Thyroid gland (tissue), 4 donors: Measurements from ENCODE around the gene CCDC149. TPM values are rescaled to one million over a fixed set of nuclear protein-coding genes. Genes with fewer than 3 reads are reported as not detected.

ENCODE experiments used
- DNase-seq, 2 donors: peaks; one replicate each; pipeline ENCODE4 v3.0.0-alpha.2; 2019
- H3K27ac ChIP-seq, 3 donors: fragments of 200-600 bp; sonication (generic); 1 replicate in 2 of 3; 2 replicates in 1 of 3; pipeline ENCODE4 v1.5.1; 2016 to 2019; ENCODE audit warnings: mild to moderate bottlenecking in 1 of 3, moderate library complexity in 1 of 3
- H3K27me3 ChIP-seq: fragments of 200-600 bp; sonication (generic); one replicate; pipeline ENCODE4 v1.5.1; 2019
- H3K36me3 ChIP-seq, 2 donors: fragments of 200-600 bp; sonication (generic); one replicate each; pipeline ENCODE4 v1.5.1; 2016 to 2019
- H3K4me1 ChIP-seq, 2 donors: fragments of 200-600 bp; sonication (generic); one replicate each; pipeline ENCODE4 v1.5.1; 2017 to 2019
- H3K4me3 ChIP-seq, 3 donors: fragments of 200-600 bp; sonication (generic); replicated peaks in 1 of 3; 1 replicate in 2 of 3; 2 replicates in 1 of 3; pipeline ENCODE4 v1.5.1; 2016; ENCODE audit warnings: mild to moderate bottlenecking in 1 of 3
- H3K9me3 ChIP-seq: fragments of 200-600 bp; sonication (generic); one replicate; pipeline ENCODE4 v1.5.1; 2017
- POLR2A ChIP-seq, 2 donors: fragments of 450-650 bp; IDR thresholded peaks; one replicate each; pipeline ENCODE4 v1.6.1; 2017; ENCODE audit warnings: antibody characterized with exemption in 2 of 2, mild to moderate bottlenecking in 2 of 2, moderate library complexity in 1 of 2
- WGBS, 2 donors: methylation state at CpG; one replicate each; pipeline ENCODE4 v1.1.5; 2017; 5-methylcytosine and 5-hydroxymethylcytosine counted together
- intact Hi-C: fragments of 100-400 bp; cut with DNase I; formaldehyde crosslinking; loops from one replicate; pipeline ENCODE4 v1.15.1; 2023
- total RNA-seq, 4 donors: library from RNA; depleted of rRNA; stranded (reverse); fragments of >200 nt; gene quantifications; one replicate each; pipeline ENCODE4 v1.2.3, GENCODE V29; 2016
- TF ChIP-seq, protein P1 (sequence below), 6 experiments: fragments of 200-600 bp in 3 of 6; fragments of 450-650 bp in 3 of 6; sonication (generic) in 3 of 6; IDR thresholded peaks; one replicate each; pipeline ENCODE4 v1.5.1; 2016 to 2019; ENCODE audit warnings: antibody characterized with exemption in 6 of 6, mild to moderate bottlenecking in 2 of 6, inconsistent platforms in 1 of 6, moderate library complexity in 1 of 6

CCDC149 gene
- total RNA-seq, 4 donors from 2014 or later, result 19.3 to 29.2 (median 21.8) TPM

GRCh38 chr4:24878636-24879016 is 34.2 kb downstream of the CCDC149 start:
- 68 to 71% methylated on average over 8 of the region's 8 CpGs for WGBS, 2 donors
- intact Hi-C loops, result no loop called here
- H3K36me3 ChIP-seq, result no peaks in the 10 kb centered on the region
- H3K4me3 ChIP-seq, result no peak overlapping the region
- no peaks in the 10 kb centered on the region for H3K27me3 ChIP-seq
- peak; percentile 30 to 34 for DNase-seq
- no peak overlapping the region for H3K27ac ChIP-seq
- TF ChIP-seq, protein P1, sequence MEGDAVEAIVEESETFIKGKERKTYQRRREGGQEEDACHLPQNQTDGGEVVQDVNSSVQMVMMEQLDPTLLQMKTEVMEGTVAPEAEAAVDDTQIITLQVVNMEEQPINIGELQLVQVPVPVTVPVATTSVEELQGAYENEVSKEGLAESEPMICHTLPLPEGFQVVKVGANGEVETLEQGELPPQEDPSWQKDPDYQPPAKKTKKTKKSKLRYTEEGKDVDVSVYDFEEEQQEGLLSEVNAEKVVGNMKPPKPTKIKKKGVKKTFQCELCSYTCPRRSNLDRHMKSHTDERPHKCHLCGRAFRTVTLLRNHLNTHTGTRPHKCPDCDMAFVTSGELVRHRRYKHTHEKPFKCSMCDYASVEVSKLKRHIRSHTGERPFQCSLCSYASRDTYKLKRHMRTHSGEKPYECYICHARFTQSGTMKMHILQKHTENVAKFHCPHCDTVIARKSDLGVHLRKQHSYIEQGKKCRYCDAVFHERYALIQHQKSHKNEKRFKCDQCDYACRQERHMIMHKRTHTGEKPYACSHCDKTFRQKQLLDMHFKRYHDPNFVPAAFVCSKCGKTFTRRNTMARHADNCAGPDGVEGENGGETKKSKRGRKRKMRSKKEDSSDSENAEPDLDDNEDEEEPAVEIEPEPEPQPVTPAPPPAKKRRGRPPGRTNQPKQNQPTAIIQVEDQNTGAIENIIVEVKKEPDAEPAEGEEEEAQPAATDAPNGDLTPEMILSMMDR (IDR thresholded peaks at IDR 0.05), result no peak
- TF ChIP-seq POLR2A (IDR thresholded peaks at IDR 0.05), result no peak
- no peaks in the 10 kb centered on the region for H3K9me3 ChIP-seq
- peaks cover 0 to 5% of the 10 kb centered on the region in 2 donors for H3K4me1 ChIP-seq

GRCh38 chr4:24877868-24878635 is 34.8 kb downstream of the CCDC149 start:
- Histone ChIP-seq H3K27me3 (no peaks in the 10 kb centered on the region), H3K4me3 (no peak overlapping the region), H3K4me1 (peaks cover 0 to 5% of the 10 kb centered on the region in 2 donors), H3K36me3 (no peaks in the 10 kb centered on the region), H3K9me3 (no peaks in the 10 kb centered on the region), H3K27ac (no peak overlapping the region)
- intact Hi-C loops, result no loop called here
- TF ChIP-seq, protein P1 (IDR thresholded peaks at IDR 0.05), result no peak
- TF ChIP-seq POLR2A (IDR thresholded peaks at IDR 0.05), result no peak
- WGBS, 2 donors, result 83 to 86% methylated on average over 9 of the region's 9 CpGs
- DNase-seq, result no peak

DNA sequence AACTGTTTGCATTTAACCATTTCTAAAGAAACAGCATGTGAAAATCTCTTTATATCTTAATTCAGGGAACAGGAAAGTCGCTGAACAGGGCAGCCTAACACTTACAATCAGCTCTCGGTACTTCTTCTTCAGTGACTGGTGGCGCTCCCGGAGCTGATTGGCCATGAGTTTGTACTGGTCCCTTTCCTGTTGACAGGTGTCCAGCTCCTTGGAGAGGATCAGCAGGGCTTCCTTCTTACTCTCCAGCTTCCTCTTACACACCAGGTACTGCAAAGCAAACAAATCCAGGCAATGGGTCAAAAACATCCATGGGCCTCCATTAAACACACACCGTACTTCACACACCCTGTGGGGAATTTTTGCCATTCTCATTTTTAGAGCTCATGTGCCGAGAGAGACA is 36.4 kb downstream of the CCDC149 start:
- TF ChIP-seq, protein P1 (IDR thresholded peaks at IDR 0.05), result no peak
- no peak for TF ChIP-seq POLR2A (IDR thresholded peaks at IDR 0.05)
- DNase-seq, result peak in 1 of 2 donors; percentile 12
- Histone ChIP-seq H3K36me3 (no peaks in the 10 kb centered on the region), H3K4me3 (no peak overlapping the region), H3K4me1 (peaks cover 0 to 5% of the 10 kb centered on the region in 2 donors), H3K27me3 (no peaks in the 10 kb centered on the region), H3K9me3 (no peaks in the 10 kb centered on the region), H3K27ac (no peak overlapping the region)
- intact Hi-C loops, result no loop called here
- WGBS, 2 donors, result 72 to 86% methylated on average over 6 of the region's 6 CpGs

DNA sequence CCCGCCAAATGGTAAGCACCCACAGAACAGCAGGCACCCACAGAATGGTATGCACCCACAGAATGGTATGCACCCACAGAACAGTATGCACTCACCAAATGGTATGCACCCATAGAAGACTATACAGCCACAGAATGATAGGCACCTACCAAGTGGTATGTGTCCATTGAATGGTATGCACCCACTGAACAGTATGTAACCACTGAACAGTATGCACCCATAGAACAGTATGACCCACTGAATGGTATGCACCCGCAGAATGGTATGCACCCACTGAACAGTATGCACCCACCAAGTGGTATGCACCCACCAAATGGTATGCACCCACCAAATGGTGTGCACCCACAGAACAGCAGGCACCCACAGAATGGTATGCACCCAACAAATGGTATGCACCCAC is 40.1 kb downstream of the CCDC149 start:
- H3K4me1 ChIP-seq, result no peaks in the 10 kb centered on the region
- no peak overlapping the region for H3K4me3 ChIP-seq
- TF ChIP-seq, protein P1 (IDR thresholded peaks at IDR 0.05), result no peak
- no peak for TF ChIP-seq POLR2A (IDR thresholded peaks at IDR 0.05)
- DNase-seq, result no peak
- intact Hi-C loops, result no loop called here
- 82 to 91% methylated on average over 2 of the region's 2 CpGs for WGBS, 2 donors
- H3K27me3 ChIP-seq, result no peaks in the 10 kb centered on the region
- peaks cover 0 to 6% of the 10 kb centered on the region in 2 donors for H3K36me3 ChIP-seq
- no peak overlapping the region for H3K27ac ChIP-seq
- H3K9me3 ChIP-seq, result no peaks in the 10 kb centered on the region

- H3K36me3 ChIP-seq, result peaks cover 0 to 6% of the 10 kb centered on the region in 2 donors
- no peaks in the 10 kb centered on the region for H3K27me3 ChIP-seq
- no peak for DNase-seq
- TF ChIP-seq, protein P1 (IDR thresholded peaks at IDR 0.05), result no peak
- TF ChIP-seq POLR2A (IDR thresholded peaks at IDR 0.05), result no peak
- no peak overlapping the region for H3K27ac ChIP-seq
- intact Hi-C loops, result no loop called here
- no peak overlapping the region for H3K4me3 ChIP-seq
- no peaks in the 10 kb centered on the region for H3K9me3 ChIP-seq
- peaks cover 2 to 7% of the 10 kb centered on the region in 2 donors for H3K4me1 ChIP-seq
- 82 to 93% methylated on average over 3 of the region's 3 CpGs for WGBS, 2 donors
Observed at GRCh38 chr4:24871210-24871609, 41.6 kb downstream of the CCDC149 start.
